CD4-positive, alpha-beta T cell treated with Interleukin-6 at 100 ng/mL for 8 hours (primary cell): ENCODE measurements around the gene CDC42BPA.
"Not testable (repeated sequence)": the region's sequence is repeated elsewhere in the genome, so short reads cannot be mapped to it uniquely, and the experiment has no call there.

Source experiments
- DNase-seq: peaks from one replicate; pipeline ENCODE4 v3.0.0-alpha.2; 2020; ENCODE audit warnings: mixed read lengths, low spot score

The CDC42BPA gene

GRCh38 chr1:227308367-227309336 is 9.6 kb downstream of the CDC42BPA start:
- DNase-seq: no peak

DNA sequence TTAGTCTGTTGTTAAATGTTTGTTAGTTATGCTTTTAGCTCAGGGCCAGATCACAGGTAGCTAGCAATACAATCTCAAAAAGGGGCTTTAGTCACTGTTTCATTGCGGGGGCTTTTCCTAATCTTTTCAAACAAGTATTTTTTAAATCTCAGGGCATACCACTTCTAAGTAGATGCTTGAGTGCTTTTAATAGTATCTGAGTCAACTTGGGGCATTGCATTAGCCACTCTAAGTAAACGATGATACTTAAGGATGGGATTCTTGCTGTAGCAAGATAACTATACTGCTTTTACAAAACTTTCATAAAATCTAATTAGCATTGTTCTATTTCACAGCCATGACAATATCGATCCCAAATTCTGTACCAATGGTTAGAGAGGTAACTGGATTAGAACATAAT is 11.6 kb downstream of the CDC42BPA start:
- DNase-seq: no peak

DNA sequence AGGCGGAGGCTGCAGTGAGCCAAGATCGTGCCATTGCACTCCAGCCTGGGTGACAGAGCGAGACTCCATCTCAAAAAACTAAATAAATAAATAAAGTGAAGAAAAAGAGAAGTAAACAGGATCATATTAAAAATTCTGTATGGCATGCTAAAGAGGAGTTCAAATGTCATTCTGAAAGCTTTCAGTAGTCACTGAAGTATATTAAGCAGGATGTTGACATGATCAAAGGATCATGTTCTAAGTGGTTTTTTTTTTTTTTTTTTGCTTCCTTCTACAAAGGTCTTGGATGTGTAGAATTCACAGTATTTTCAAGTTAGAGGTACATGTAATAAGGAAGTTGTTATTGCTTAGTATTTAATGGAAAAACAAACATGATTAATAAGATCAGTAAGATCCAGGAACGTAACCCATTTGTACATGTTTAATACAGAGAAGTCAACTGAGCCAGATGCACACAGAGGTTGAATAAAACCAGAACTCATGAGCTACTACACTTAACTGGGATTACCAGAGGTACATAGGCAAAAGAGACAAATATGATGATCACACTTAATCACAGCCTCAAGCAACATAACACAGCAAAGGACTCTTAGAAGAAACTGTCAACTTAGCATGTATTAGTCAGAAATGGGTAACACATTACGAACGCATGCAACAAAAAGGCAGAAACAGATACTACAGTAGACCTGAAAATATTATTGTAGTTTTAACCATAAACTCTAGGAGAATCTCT is 12.2 kb downstream of the CDC42BPA start:
- no peak for DNase-seq

DNA sequence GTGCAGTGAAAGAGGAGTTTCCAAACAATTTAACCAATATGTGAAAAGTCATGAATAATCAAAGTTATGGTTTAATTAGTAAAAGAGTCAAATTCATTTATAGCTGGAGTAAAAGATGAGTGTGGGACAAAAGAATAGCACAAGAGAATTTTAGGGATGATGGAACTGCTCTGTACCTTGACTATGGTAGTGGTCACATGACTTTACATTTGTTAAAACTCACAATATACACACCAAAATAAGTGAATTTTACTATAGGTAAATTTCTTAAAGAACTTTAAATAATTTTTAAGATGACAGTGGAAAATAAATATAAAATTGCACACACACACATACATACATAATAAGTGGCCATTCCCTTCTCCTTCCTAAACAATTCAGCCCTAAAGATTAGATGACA is 13.6 kb downstream of the CDC42BPA start:
- no peak for DNase-seq

- DNase-seq: no peak
Measured at GRCh38 chr1:227303662-227304061, 14.6 kb downstream of the CDC42BPA start.

DNA sequence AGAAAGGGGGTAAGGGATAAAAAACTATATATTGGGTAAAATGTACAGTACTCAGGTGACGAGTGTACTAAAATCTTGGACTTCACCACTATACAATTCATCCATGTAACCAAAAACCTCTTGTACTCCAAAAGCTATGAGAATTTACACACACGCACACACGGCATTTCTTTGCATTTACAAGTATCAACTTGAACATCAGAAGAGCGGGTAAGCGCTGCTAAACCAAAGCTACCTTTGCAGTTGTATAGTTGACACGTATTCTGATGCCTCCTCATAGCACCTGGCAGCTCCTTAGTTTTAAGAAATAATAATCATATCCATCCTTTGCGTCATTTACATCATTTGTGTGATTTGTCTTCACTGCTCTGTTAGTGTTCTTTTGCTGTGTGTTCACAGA is 17.6 kb downstream of the CDC42BPA start:
- no peak for DNase-seq

- no peak for DNase-seq
Measured at GRCh38 chr1:227299688-227300087, 18.6 kb downstream of the CDC42BPA start.

DNA sequence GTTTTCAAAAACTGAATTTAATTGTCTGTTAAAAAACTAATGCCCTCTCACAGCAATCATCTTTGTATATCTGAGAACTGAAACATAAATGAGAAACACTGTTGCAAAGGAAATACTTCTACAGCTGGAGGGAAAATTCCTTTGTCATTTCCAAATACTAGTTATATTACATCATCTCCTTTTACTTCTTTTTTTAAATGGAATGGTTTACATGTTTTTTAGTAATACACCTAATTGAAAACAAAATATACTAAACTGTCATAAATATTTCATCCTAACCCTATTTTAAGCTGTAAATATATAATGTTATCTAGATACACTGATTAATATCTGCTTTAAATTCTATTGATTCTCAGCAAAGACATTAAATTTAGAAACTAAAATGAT is 19.1 kb downstream of the CDC42BPA start:
- no peak for DNase-seq

- no peak for DNase-seq
Measured at GRCh38 chr1:227298512-227299240, 19.6 kb downstream of the CDC42BPA start.

DNA sequence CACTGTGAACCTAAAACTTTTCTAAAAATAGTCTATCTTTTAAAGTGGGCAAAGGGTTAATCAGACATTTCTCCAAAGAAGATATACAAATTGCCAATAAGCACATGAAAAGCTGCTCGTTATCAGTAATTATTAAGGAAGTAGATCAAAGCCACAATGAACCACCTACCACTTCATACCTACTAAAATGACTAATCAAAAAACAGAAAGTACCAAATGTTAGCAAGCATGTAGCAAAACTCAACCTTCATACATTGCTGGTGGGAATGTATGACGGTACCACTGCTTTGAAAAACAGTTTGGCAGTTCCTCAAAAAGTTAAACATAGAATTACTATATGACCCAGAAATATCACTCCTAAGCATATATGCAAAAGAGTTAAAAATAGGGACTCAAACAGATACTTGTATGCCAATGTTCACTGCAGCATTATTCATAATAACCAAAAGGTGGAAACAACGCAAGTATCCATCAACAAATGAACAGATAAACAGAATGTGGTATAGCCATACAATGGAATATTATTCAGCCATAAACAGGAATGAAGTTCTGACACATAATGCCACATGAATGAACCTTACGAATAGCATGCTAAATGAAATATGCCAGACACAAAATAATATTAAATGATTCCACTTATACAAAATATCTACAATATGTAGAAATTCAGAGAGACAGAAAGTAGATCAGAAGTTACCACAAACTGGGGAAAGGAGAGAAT is 21.1 kb downstream of the CDC42BPA start:
- no peak for DNase-seq

- DNase-seq: no peak
Measured at GRCh38 chr1:227295609-227296008, 22.7 kb downstream of the CDC42BPA start.

DNA sequence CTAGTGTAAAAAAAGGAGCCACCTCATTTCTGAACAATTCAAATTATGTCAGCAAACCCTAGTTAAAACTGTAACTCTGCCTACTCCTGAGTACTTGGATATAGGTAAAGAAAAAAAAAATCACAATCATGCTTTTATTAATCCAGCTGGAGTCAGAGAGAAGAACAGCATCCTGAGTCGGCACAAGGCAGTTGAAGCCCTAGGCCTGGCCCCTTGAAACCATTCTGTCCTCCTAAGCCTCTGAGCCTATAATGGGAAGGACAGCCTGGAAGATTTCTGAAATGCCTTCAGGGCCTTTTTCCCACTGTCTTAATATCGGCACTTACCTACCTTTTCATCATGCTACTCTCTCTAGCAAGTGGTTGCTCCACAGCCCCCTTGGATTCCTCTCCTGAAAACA is 32.5 kb downstream of the CDC42BPA start:
- DNase-seq: no peak

- no peak for DNase-seq
Measured at GRCh38 chr1:227281371-227281770, 36.9 kb downstream of the CDC42BPA start.

- DNase-seq: no peak
Measured at GRCh38 chr1:227280836-227281235, 37.5 kb downstream of the CDC42BPA start.

DNA sequence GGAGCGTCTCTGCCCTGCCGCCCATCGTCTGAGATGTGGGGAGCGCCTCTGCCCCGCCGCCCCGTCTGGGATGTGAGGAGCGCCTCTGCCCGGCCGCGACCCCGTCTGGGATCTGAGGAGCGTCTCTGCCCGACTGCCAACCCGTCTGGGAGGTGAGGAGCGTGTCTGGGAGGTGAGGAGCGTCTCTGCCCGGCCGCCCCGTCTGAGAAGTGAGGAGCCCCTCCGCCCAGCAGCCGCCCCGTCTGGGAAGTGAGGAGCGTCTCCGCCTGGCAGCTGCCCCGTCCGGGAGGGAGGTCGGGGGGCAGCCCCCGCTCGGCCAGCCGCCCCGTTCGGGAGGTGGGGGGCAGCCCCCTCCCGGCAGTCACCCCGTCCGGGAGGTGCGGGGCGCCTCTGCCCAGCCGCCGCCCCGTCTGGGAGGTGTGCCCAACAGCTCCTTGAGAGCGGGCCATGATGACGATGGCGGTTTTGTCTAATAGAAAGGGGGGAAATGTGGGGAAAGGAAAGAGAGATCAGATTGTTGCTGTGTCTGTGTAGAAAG is 42.1 kb downstream of the CDC42BPA start:
- not testable (repeated sequence) for DNase-seq

GRCh38 chr1:227273557-227273956 is 44.7 kb downstream of the CDC42BPA start:
- no peak for DNase-seq

DNA sequence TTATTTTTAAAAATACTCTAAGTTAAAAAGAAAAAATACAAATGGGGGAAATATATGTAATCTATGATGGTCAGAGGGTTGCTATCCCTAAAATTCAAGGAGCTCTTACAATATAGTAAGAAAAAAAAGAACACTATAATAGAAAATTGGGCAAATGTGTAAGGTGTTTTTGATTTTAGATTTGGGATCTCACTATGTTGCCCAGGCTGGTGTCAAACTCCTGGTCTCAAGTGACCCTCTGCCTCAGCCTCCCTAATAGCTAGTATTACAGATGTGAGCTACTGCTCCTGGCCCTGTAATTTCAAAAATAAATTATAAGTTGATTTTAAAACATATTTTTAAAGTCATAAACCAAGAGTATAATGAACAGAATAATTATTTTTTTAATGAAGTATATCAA is 45.9 kb downstream of the CDC42BPA start:
- DNase-seq: no peak

DNA sequence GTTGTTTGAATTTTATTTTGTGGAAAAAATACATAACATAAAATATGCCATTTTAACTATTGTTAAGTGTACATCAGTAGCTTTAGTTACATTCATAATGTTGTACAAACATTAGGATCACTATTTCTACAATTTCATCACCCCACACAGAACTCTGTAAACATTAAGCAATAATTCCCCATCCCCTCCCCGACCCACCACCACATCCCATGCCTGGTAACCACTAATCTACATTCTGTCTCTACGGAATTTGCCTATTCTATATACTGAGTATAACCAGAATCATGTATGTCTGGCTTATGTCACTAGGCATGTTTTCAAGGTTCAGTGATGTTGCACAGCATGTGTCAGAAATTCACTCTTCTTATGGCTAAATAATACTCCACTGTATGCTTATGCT is 47.7 kb downstream of the CDC42BPA start:
- no peak for DNase-seq

- DNase-seq: no peak
Measured at GRCh38 chr1:227268943-227269342, 49.3 kb downstream of the CDC42BPA start.

DNA sequence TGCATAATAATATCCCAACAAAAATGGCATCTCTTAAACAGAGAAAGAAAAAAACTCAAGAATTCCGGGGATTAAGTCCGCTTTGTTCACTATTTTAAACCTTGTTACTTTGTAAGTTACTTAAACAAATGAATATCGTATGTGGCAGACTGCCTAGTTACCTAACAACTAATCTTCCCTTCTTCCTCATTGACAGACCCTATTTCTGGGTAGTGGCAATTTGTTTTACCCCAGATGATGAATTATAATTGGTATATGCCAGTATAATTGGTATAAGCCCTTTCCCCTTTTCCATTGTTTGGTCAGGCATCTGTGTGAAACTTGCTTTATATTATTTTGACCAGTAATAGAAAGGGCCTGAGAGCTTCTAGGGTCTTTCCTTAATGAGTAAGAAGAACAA is 52.4 kb downstream of the CDC42BPA start:
- DNase-seq: no peak

DNA sequence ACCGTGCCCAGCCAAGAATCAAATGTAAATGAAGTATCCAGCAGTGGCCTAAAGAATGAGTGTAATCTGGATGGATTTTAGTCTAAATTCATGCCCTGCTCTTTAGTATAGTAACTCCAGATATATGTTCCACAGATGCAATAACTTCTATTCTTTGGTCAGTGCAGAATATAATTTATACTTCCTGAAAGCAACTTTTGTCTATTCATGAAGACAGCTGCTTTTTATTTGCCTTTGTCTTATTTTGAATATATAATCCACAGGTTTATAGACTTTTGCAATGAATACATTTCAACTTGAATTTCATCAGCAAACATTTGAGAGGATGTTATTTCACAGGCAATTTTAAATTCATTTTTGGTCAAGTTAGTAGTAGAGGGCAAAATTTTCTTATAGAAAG is 54.4 kb downstream of the CDC42BPA start:
- DNase-seq: no peak

DNA sequence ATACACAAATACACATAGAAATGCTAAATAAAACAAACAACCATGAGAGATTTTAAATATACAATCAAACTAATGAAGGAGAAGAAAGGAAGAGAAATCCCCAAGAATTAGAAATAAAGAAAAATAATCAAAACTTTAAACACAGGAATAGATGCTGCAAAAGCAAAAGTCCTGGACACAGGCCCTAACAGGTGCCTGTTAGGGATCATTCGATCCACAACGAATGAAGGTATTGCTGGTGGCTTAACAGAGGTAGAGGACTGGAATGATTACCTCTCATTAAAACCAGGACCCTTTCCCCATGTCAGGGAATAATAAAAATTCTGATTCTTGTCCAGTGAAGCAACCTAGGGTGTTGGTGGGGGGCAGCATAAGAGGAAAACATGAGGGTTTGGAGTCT is 56.8 kb downstream of the CDC42BPA start:
- no peak for DNase-seq
